ENCODE data around the gene YOD1.

The YOD1 gene

GRCh38 chr1:207006914-207007313 lies 44.1 kb downstream of the YOD1 start:
- DNase-seq (ENCODE audit: low read depth) = no peak

- no peak for DNase-seq (ENCODE audit: low read depth)
Observed at GRCh38 chr1:207006083-207006482, 44.9 kb downstream of the YOD1 start.

DNA sequence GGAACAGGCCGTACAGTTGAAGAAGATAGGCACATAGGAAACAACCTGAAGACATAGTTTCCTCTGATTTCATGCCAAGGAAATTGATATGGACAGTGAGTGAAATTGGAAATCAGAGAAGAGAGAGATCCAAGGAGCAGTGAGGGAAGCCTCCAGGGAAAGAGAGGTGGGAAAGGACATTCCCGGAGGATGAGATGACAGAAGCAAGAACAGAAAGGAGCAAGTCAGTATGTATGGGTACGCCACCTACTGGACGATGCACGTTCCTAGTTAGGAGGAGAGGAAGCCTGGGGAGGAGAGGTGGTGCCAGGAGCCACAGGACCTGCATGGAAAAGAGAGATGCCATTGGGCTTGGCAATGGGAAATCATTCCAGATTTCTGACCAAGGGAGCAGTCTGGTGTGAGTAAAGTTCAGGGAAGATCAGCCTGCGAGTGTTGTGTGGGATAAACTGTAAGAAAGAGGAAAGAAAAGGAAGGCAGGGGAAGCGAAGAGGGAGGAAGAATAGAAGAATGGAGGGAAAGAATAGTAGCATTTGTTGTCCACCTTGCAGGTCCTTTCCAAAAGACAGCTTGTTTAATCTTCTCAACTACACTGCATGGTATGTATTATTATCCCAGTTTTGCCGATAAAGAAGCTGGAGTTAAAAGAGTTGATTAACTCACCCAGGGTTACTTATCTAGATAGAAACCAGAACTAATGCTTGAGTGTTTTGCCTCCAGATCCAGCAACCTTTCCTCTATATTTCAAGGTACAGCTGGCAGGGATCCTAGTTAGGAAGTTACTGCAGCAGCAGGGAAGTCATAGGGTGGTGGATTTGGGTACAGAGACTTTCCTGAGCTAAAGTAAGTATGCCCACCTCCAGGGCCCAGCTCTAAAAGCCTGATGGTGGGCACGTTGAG lies 45.8 kb downstream of the YOD1 start:
- peak; percentile 47 for DNase-seq (ENCODE audit: low read depth)

DNA sequence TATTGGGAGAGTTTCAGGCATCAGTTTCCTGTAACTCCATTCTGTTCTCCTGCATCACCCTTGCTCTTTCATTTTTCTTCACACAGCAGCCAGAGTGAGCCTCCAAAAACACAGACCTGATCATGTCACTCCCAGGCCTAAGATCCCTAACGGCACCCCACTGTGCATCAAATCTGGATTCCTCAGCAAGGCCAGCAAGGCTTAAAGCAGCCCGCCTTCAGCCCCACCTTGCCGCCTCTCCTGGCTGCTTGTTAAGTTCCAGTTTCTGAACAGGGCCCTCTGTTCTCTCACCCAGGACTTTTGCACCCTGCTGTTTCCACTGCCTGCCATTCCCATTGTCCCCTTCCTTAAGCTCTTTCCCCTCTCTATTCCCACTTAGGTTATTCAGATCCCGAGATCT lies 47.8 kb downstream of the YOD1 start:
- DNase-seq (ENCODE audit: low read depth) = no peak

DNA sequence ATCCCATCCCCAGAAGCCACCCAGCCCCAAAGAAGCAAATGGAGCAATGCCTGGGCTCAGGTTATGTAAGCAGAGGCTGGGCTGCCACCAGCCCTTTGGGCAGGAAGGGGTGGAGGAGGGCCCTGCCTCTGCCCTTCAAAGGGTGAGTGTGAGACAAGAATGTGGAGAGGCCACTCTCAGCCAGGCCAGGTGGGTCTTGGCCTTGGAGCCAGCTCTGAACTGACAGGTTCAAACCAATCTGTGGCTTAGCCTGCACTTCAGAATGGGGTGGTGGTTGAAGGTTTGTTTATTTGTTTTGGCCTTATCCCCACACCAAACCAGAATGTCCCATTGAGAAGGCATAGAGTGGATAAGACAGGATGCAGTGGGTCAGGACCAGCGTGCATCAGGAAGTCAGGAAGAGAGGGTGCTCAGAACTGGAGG lies 48.3 kb downstream of the YOD1 start:
- no peak for DNase-seq (ENCODE audit: low read depth)

DNA sequence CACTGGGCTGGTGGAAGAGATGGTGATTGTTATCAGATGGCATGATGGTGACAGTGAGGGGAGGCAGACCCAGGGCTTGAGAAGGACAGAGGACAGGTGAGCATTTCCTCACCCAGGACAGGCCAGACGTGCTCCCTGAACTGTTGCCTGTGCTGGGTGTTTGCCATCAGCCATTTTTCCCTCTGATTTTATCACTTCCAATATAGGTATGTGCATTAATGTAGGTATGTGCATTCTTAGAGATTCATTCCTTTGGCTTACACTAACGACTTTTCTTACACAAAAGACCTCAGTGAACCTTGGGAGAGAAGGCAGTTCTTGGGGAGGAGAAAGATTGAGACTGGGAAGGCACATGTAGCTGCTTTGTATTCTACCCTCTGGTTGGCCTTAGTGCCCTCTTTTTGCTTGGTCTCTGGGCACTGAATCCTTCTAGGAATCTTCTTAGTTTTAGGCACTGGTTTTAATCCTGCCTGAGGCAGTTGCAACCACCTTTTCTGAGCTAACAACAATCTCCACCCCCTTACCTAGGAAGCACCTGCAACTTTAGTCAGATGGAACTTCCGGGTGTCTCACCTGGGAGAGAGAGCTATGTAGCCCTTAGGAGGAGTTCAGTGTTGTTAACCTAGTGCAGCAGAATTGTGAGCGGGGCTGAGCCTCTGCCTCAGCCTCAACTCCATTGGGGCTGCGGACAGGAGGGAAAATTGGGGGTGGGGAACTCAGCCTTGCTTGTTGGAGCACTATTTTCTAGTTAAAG lies 49.3 kb downstream of the YOD1 start:
- DNase-seq (ENCODE audit: low read depth) = no peak

DNA sequence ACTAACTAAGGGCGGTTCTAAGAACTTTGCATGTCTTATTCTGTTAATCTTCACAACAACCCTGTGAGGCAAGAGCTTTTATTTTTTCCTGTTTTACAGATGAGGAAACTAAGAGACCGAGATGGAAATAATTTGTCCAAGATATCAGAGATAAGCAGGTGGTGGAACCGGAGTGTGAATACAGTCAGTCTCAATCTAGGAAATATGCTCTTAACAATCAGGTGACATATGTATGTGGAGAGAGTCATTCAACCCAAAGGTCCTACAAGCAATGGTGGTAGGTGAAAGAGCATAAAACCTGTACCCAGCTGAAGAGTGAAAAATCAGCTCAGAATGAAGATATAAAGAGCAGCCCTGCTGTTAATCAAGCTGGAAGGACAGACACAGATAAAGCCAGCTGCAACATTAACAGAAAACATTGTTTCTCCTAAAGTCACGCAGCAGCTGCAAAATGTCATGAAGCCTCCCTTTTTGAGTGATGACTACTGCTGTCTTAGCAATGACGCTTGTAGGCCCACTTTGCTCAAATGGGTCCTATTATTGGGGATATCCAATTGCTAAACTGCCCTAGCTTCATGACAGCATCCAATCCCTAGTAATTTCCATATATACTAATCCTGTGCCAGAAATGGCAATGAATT lies 50.2 kb downstream of the YOD1 start:
- no peak for DNase-seq (ENCODE audit: low read depth)

DNA sequence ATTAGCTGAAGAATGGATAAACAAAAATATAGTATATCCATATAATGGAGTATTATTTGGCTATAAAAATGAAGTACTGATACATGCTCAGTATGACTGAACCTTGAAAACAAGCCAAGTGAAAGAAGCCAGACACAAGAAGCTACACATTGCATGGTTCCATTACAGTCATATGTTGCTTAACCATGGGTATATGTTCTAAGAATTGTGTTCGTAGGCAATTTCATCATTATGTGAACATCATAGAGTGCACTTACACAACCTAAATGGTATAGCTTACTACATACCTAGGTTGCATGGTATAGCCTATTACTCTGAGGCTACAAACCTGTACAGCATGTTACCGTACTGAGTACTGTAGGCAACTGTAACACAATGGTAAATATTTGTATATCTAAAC lies 52.2 kb downstream of the YOD1 start:
- DNase-seq (ENCODE audit: low read depth) = no peak

All from stromal cell of bone marrow (primary cell).